GM06990 (cell line): Measurements from ENCODE around the gene TMEM116.

Source experiments
- DNase-seq: peaks from one replicate; pipeline ENCODE4 v3.0.0-alpha.2; 2011; ENCODE audit not compliant: insufficient read length; ENCODE audit errors: extremely low read depth
- H3K27me3 ChIP-seq: replicated peaks from 2 replicates; pipeline ENCODE4 v1.6.0; 2011; ENCODE audit warnings: low read length; ENCODE audit not compliant: control insufficient read depth, insufficient read depth
- H3K36me3 ChIP-seq: 2 replicates; pipeline ENCODE4 v1.5.1; 2011; ENCODE audit warnings: low read length; ENCODE audit not compliant: control insufficient read depth, insufficient read depth
- H3K4me3 ChIP-seq: replicated peaks from 2 replicates; pipeline ENCODE4 v1.5.1; 2011; ENCODE audit warnings: low read depth, mild to moderate bottlenecking, control low read depth, low read length
- CTCF ChIP-seq: IDR thresholded peaks from 2 replicates; pipeline ENCODE4 v1.5.1; 2011; ENCODE audit warnings: low read length, control low read depth, mild to moderate bottlenecking, inconsistent platforms; ENCODE audit not compliant: insufficient read depth, poor library complexity, severe bottlenecking

The TMEM116 gene

GRCh38 chr12:111991946-111992345 lies 21.0 kb downstream of the TMEM116 start:
- no peak for DNase-seq
- TF ChIP-seq CTCF = no peak
- Histone ChIP-seq H3K27me3 (no peaks in the 10 kb centered on the region), H3K36me3 (no peaks in the 10 kb centered on the region), H3K4me3 (no peak overlapping the region)

- no peak for DNase-seq
- no peaks in the 10 kb centered on the region for H3K36me3 ChIP-seq
- no peak overlapping the region for H3K4me3 ChIP-seq
- no peak for TF ChIP-seq CTCF
- H3K27me3 ChIP-seq = no peaks in the 10 kb centered on the region
Observed at GRCh38 chr12:111991535-111991934, 21.4 kb downstream of the TMEM116 start.

GRCh38 chr12:111984820-111985219 lies 28.1 kb downstream of the TMEM116 start:
- no peak for TF ChIP-seq CTCF
- no peak overlapping the region for H3K4me3 ChIP-seq
- no peaks in the 10 kb centered on the region for H3K27me3 ChIP-seq

GRCh38 chr12:111981987-111982386 lies 31.0 kb downstream of the TMEM116 start:
- DNase-seq = no peak
- Histone ChIP-seq H3K36me3 (no peaks in the 10 kb centered on the region), H3K4me3 (no peak overlapping the region), H3K27me3 (no peaks in the 10 kb centered on the region)
- TF ChIP-seq CTCF = no peak

More at GRCh38 chr12:111984820-111985219, 28.1 kb downstream of the TMEM116 start:
- no peak for DNase-seq
- no peaks in the 10 kb centered on the region for H3K36me3 ChIP-seq

GRCh38 chr12:111980598-111980997 lies 32.4 kb downstream of the TMEM116 start:
- Histone ChIP-seq H3K36me3 (no peaks in the 10 kb centered on the region), H3K27me3 (no peaks in the 10 kb centered on the region), H3K4me3 (no peak overlapping the region)
- no peak for DNase-seq
- TF ChIP-seq CTCF = no peak

- Histone ChIP-seq H3K36me3 (no peaks in the 10 kb centered on the region), H3K27me3 (no peaks in the 10 kb centered on the region), H3K4me3 (no peak overlapping the region)
- DNase-seq = no peak
- TF ChIP-seq CTCF = no peak
Observed at GRCh38 chr12:111978545-111978944, 34.4 kb downstream of the TMEM116 start.
